DND-41 (cell line): ENCODE data around the gene NEGR1.

ENCODE experiments used
- EZH2 ChIP-seq: IDR thresholded peaks from 3 replicates; pipeline ENCODE4 v1.6.1; 2012; ENCODE audit warnings: borderline replicate concordance, low read depth, mild to moderate bottlenecking, moderate library complexity, low read length, inconsistent platforms; ENCODE audit not compliant: severe bottlenecking
- TF ChIP-seq, protein P1 (sequence below): IDR thresholded peaks from 2 replicates; pipeline ENCODE4 v1.5.1; 2012; ENCODE audit warnings: borderline replicate concordance, low read length, moderate library complexity, mild to moderate bottlenecking; ENCODE audit not compliant: poor library complexity, severe bottlenecking; ENCODE audit errors: extremely low read depth

GRCh38 chr1:71582673-71583072 is 699.7 kb downstream of the NEGR1 start:
- TF ChIP-seq EZH2: no peak
- TF ChIP-seq, protein P1, sequence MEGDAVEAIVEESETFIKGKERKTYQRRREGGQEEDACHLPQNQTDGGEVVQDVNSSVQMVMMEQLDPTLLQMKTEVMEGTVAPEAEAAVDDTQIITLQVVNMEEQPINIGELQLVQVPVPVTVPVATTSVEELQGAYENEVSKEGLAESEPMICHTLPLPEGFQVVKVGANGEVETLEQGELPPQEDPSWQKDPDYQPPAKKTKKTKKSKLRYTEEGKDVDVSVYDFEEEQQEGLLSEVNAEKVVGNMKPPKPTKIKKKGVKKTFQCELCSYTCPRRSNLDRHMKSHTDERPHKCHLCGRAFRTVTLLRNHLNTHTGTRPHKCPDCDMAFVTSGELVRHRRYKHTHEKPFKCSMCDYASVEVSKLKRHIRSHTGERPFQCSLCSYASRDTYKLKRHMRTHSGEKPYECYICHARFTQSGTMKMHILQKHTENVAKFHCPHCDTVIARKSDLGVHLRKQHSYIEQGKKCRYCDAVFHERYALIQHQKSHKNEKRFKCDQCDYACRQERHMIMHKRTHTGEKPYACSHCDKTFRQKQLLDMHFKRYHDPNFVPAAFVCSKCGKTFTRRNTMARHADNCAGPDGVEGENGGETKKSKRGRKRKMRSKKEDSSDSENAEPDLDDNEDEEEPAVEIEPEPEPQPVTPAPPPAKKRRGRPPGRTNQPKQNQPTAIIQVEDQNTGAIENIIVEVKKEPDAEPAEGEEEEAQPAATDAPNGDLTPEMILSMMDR: no peak
